ENCODE data around the gene VWF.

- no peak for TF ChIP-seq CTCF (conservative IDR thresholded peaks at IDR 0.05; ENCODE audit: low read depth in 2 of 2)
- TF ChIP-seq POLR2AphosphoS5 (IDR thresholded peaks at IDR 0.05; ENCODE audit: low read depth) = no peak
- no peak for TF ChIP-seq EZH2 (IDR thresholded peaks at IDR 0.05; ENCODE audit: low read depth, unreplicated experiment)
- TF ChIP-seq ETS1 (IDR thresholded peaks at IDR 0.05) = no peak
- no peak for TF ChIP-seq ZNF462 (CRISPR knock-in tag; IDR thresholded peaks at IDR 0.05)
- no peak for TF ChIP-seq CREB1 (CRISPR knock-in tag; IDR thresholded peaks at IDR 0.05; ENCODE audit: low read depth)
- TF ChIP-seq ZNF331 (CRISPR knock-in tag; IDR thresholded peaks at IDR 0.05; ENCODE audit: low read depth) = no peak
- no peak for TF ChIP-seq ZNF114 (CRISPR knock-in tag; IDR thresholded peaks at IDR 0.05)
- TF ChIP-seq REST (IDR thresholded peaks at IDR 0.05; ENCODE audit: unreplicated experiment) = no peak
- no peak for TF ChIP-seq EZH2phosphoT487 (IDR thresholded peaks at IDR 0.05; ENCODE audit: unreplicated experiment)
- TF ChIP-seq JUNB (IDR thresholded peaks at IDR 0.05; ENCODE audit: unreplicated experiment) = no peak
- TF ChIP-seq NANOG (IDR thresholded peaks at IDR 0.05; ENCODE audit: borderline replicate concordance) = no peak
- TF ChIP-seq STAT1 (IDR thresholded peaks at IDR 0.05; ENCODE audit: unreplicated experiment) = no peak
Observed at GRCh38 chr12:5916785-5917290, 207.6 kb downstream of the VWF start.
